Measurements from ENCODE around the gene RBM4B. TPM values are rescaled to one million over a fixed set of nuclear protein-coding genes. Genes with fewer than 3 reads are reported as not detected.
A peak's percentile ranks its signal among the peaks of the same experiment; 100 is the strongest.

The RBM4B gene
- total RNA-seq, 6 donors from 2014 or later = 7.3 to 27.2 (median 13.9) TPM

- ATAC-seq (ENCODE audit: low FRiP score in 2 of 2) = peak; percentile 99
- Histone ChIP-seq H3K4me3 (peak within 1 kb of the TSS; percentile 72 to 87 (median 81)), H3K27ac (peak within 1 kb of the TSS; percentile 91 to 97 (median 92)), H3K36me3 (peaks cover under 1 to 48% (median 25%) of the 10 kb centered on the region in 4 donors), H3K27me3 (no peaks in the 10 kb centered on the region), H3K4me1 (peaks cover 47 to 57% (median 51%) of the 10 kb centered on the region in 4 donors), H3K9me3 (no peaks in the 10 kb centered on the region)
- 0 to 1% methylated on average over 32 to 61 of the region's 63 CpGs for WGBS, 2 donors
- peak; percentile 93 to 98 for DNase-seq
- peak in 1 of 4 donors; percentile 43 for TF ChIP-seq EP300 (IDR thresholded peaks at IDR 0.05)
- TF ChIP-seq, protein P1, sequence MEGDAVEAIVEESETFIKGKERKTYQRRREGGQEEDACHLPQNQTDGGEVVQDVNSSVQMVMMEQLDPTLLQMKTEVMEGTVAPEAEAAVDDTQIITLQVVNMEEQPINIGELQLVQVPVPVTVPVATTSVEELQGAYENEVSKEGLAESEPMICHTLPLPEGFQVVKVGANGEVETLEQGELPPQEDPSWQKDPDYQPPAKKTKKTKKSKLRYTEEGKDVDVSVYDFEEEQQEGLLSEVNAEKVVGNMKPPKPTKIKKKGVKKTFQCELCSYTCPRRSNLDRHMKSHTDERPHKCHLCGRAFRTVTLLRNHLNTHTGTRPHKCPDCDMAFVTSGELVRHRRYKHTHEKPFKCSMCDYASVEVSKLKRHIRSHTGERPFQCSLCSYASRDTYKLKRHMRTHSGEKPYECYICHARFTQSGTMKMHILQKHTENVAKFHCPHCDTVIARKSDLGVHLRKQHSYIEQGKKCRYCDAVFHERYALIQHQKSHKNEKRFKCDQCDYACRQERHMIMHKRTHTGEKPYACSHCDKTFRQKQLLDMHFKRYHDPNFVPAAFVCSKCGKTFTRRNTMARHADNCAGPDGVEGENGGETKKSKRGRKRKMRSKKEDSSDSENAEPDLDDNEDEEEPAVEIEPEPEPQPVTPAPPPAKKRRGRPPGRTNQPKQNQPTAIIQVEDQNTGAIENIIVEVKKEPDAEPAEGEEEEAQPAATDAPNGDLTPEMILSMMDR (IDR thresholded peaks at IDR 0.05) = peak in 1 of 6 experiments; percentile 8
- TF ChIP-seq POLR2AphosphoS5 (IDR thresholded peaks at IDR 0.05) = peak; percentile 89 to 95
- peak; percentile 35 to 91 (median 86) for TF ChIP-seq POLR2A (IDR thresholded peaks at IDR 0.05)
Measured at GRCh38 chr11:66638177-66639065, 39.3 kb downstream of the RBM4B start, which contains the start of gene RBM4. Gene RBM4 (plus strand): TSS chr11:66638703. CDS start chr11:66639712, 1,009 bp downstream.

DNA sequence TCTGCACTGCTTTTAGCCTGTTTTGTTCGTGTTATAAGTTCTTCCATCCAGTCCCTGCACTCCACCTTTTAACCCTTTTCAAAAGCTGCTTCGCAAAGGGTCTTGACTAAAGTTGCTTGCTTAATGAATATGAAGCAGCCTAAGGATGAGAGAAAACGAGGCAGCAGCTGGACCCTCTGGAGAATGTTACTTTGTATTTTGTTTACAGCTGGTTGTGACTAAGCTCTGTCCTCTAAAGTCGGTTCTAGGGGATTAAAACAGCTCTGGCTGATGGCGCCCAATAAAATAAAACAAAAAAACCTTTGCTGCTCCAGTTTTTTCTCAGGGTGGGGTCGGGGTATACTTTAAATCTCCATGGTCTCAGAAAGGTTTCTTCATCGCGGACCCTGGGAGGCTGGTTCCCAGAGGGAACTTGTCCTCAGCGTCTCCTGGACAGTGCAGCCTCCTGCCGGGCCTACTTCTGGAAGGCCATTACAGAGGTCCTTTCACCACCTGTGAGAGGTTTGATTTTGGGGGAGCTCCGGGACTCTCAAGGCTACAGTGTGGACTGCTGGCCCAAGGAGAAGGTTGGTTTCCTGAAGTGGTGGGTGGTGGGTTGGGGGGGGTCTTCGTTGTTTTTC lies 40.0 kb downstream of the RBM4B start:
- Histone ChIP-seq H3K27ac (peak overlapping the region; percentile 80 to 97 (median 92)), H3K4me3 (peak overlapping the region; percentile 18 to 85 (median 74)), H3K36me3 (peaks cover 0 to 43% (median 20%) of the 10 kb centered on the region in 4 donors), H3K9me3 (no peaks in the 10 kb centered on the region), H3K4me1 (peaks cover 39 to 50% (median 43%) of the 10 kb centered on the region in 4 donors), H3K27me3 (no peaks in the 10 kb centered on the region)
- 57 to 59% methylated on average over 12 of the region's 12 CpGs for WGBS, 2 donors
- DNase-seq (no peak), ATAC-seq (ENCODE audit: low FRiP score in 2 of 2) (peak; percentile 0 to 9)
- TF ChIP-seq EP300 (IDR thresholded peaks at IDR 0.05) (no peak), POLR2AphosphoS5 (IDR thresholded peaks at IDR 0.05) (no peak), POLR2A (IDR thresholded peaks at IDR 0.05) (no peak)
- TF ChIP-seq, protein P1 (IDR thresholded peaks at IDR 0.05) = no peak

- no peaks in the 10 kb centered on the region for H3K27me3 ChIP-seq
- peaks cover 27 to 37% (median 30%) of the 10 kb centered on the region in 4 donors for H3K4me1 ChIP-seq
- H3K36me3 ChIP-seq = peaks cover 0 to 34% (median 14%) of the 10 kb centered on the region in 4 donors
- no peak for TF ChIP-seq POLR2A (IDR thresholded peaks at IDR 0.05)
- no peak overlapping the region for H3K4me3 ChIP-seq
- ATAC-seq (ENCODE audit: low FRiP score in 2 of 2) = no peak
- WGBS, 2 donors = 90 to 92% methylated on average over 3 of the region's 3 CpGs
- no peak overlapping the region for H3K27ac ChIP-seq
- DNase-seq = no peak
- H3K9me3 ChIP-seq = no peaks in the 10 kb centered on the region
Measured at GRCh38 chr11:66636411-66636810, 41.3 kb downstream of the RBM4B start.

DNA sequence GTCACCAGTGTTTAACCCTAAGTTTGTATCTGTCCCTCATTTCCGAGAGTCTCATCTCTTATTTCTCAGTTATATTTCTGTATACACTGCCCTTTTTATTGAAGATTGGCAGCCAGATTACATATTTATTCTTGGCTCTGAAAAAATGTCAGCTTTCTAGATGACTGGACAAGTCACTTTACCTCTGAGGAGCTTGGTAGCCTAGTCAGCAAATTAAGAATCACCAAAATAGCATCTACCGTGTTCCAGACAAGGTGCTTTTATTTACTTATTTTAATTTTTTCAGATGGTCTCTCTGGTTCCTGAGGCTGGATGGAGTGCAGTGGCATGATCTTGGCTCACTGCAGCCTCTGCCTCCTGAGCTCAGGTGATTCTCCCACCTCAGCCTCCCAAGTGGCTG lies 44.7 kb downstream of the RBM4B start:
- WGBS, 2 donors = 83 to 92% methylated on average over 2 of the region's 2 CpGs
- Histone ChIP-seq H3K27me3 (no peaks in the 10 kb centered on the region), H3K36me3 (peaks cover 0 to 44% (median 15%) of the 10 kb centered on the region in 4 donors), H3K4me3 (no peak overlapping the region), H3K27ac (no peak overlapping the region), H3K4me1 (peaks cover 8 to 11% (median 8%) of the 10 kb centered on the region in 4 donors), H3K9me3 (no peaks in the 10 kb centered on the region)
- DNase-seq = no peak
- TF ChIP-seq, protein P1 (IDR thresholded peaks at IDR 0.05) = no peak
- TF ChIP-seq POLR2A (IDR thresholded peaks at IDR 0.05) (no peak), POLR2AphosphoS5 (IDR thresholded peaks at IDR 0.05) (no peak), EP300 (IDR thresholded peaks at IDR 0.05) (no peak)
- no peak for ATAC-seq (ENCODE audit: low FRiP score in 2 of 2)

GRCh38 chr11:66631883-66632282 lies 45.8 kb downstream of the RBM4B start:
- ATAC-seq (ENCODE audit: low FRiP score in 2 of 2) = no peak
- WGBS, 2 donors = 92 to 93% methylated on average over 6 of the region's 6 CpGs

More at GRCh38 chr11:66631883-66632282, 45.8 kb downstream of the RBM4B start:
- Histone ChIP-seq H3K27me3 (no peaks in the 10 kb centered on the region), H3K9me3 (no peaks in the 10 kb centered on the region), H3K4me1 (peaks cover 0 to under 1% (median 0%) of the 10 kb centered on the region in 4 donors), H3K36me3 (peaks cover 5 to 55% (median 26%) of the 10 kb centered on the region in 4 donors), H3K4me3 (no peak overlapping the region), H3K27ac (no peak overlapping the region)
- TF ChIP-seq POLR2A (IDR thresholded peaks at IDR 0.05) (no peak), POLR2AphosphoS5 (IDR thresholded peaks at IDR 0.05) (no peak), EP300 (IDR thresholded peaks at IDR 0.05) (no peak)
- TF ChIP-seq, protein P1 (IDR thresholded peaks at IDR 0.05) = no peak
- no peak for DNase-seq

Data from upper lobe of left lung (tissue), 6 donors.